ENCODE measurements around the gene TNFRSF4. TPM values are rescaled to one million over a fixed set of nuclear protein-coding genes. Genes with fewer than 3 reads are reported as not detected.

The TNFRSF4 gene
- total RNA-seq, 1 experiment from 2014 or later: 0.37 TPM

DNA sequence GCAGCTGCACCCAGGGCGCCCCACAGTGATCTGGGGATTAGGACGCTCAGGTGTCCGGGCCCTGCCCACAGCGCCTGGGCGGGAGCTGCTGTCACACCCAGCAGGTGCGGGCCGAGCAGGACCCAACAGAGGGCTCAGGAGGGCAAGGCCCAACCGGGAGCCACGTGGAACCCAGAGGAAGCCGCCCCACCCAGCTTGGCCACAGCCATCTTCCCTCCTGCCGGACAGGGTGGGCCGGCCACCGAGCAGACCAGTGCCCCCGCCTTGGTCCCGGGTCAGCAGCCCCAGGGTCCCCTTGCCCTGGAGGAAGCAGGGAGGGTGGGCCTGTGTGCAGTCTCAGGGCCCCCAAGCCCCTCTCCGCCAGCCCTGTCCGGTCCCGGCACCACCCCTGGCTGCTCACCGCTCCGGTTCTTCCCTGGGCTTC lies 46.5 kb downstream of the TNFRSF4 start:
- BruUV-seq (replicated peaks): no TSS peak
- Histone ChIP-seq H3K9me3 (ENCODE audit: control insufficient read depth in 1 of 2, insufficient read depth in 1 of 2, low read depth in 1 of 2, low read length in 2 of 2) (no peaks in the 10 kb centered on the region), H3K27ac (ENCODE audit: low read depth, low read length) (no peak overlapping the region), H3K36me3 (ENCODE audit: control insufficient read depth in 1 of 2, insufficient read depth in 2 of 2, low read length in 2 of 2) (peaks cover 0 to 2% of the 10 kb centered on the region in 2 experiments; a peak in 2 of 4 replicates), H3K4me3 (replicated peaks in 1 of 2; ENCODE audit: low read depth in 1 of 2, low read length in 2 of 2) (no peak overlapping the region), H3K79me2 (ENCODE audit: insufficient read depth, low read length) (peaks cover 56% of the 10 kb centered on the region), H3K9ac (ENCODE audit: low read length) (no peak overlapping the region), H3K4me1 (ENCODE audit: control insufficient read depth in 1 of 2, insufficient read depth in 2 of 2, low read length in 2 of 2) (peaks cover 11 to 32% of the 10 kb centered on the region in 2 experiments), H4K20me1 (ENCODE audit: insufficient read depth) (no peaks in the 10 kb centered on the region), H2AFZ (ENCODE audit: low read depth, low read length, poor library complexity, severe bottlenecking) (no peak overlapping the region), H3K4me2 (ENCODE audit: low read length) (no peak overlapping the region), H3K9me2 (ENCODE audit: insufficient read depth) (no peaks in the 10 kb centered on the region), H3K27me3 (ENCODE audit: insufficient read depth, low read length) (no peaks in the 10 kb centered on the region)
- ATAC-seq (no peak), DNase-seq (ENCODE audit: low read depth, low spot score) (no peak)
- intact Hi-C loops (cut with micrococcal nuclease): no loop called here
- CTCF ChIA-PET: no interaction called here
- RAD21 ChIA-PET (ENCODE audit: low non-redundant PET in 1 of 2, low total read pairs in 2 of 2, uncharacterized antibody in 2 of 2, unreplicated experiment in 2 of 2): no interaction called here
- TF ChIP-seq, protein P1, sequence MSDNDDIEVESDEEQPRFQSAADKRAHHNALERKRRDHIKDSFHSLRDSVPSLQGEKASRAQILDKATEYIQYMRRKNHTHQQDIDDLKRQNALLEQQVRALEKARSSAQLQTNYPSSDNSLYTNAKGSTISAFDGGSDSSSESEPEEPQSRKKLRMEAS (IDR thresholded peaks at IDR 0.05): no peak
- TF ChIP-seq CBX3 (IDR thresholded peaks at IDR 0.05; ENCODE audit: low read depth) (no peak), SRF (IDR thresholded peaks at IDR 0.05; ENCODE audit: low read depth) (no peak), EZH2phosphoT487 (IDR thresholded peaks at IDR 0.05; ENCODE audit: borderline replicate concordance) (no peak), SP1 (IDR thresholded peaks at IDR 0.05; ENCODE audit: low read depth) (no peak), POLR2AphosphoS5 (IDR thresholded peaks at IDR 0.05; ENCODE audit: low read depth, low read length) (no peak), TCF7L2 (IDR thresholded peaks at IDR 0.05; ENCODE audit: borderline replicate concordance, extremely low read depth, insufficient read depth, insufficient read length) (no peak), EZH2 (IDR thresholded peaks at IDR 0.05) (no peak), ZNF274 (IDR thresholded peaks at IDR 0.05; ENCODE audit: low read depth, low read length) (no peak)
- TF ChIP-seq, protein P2, sequence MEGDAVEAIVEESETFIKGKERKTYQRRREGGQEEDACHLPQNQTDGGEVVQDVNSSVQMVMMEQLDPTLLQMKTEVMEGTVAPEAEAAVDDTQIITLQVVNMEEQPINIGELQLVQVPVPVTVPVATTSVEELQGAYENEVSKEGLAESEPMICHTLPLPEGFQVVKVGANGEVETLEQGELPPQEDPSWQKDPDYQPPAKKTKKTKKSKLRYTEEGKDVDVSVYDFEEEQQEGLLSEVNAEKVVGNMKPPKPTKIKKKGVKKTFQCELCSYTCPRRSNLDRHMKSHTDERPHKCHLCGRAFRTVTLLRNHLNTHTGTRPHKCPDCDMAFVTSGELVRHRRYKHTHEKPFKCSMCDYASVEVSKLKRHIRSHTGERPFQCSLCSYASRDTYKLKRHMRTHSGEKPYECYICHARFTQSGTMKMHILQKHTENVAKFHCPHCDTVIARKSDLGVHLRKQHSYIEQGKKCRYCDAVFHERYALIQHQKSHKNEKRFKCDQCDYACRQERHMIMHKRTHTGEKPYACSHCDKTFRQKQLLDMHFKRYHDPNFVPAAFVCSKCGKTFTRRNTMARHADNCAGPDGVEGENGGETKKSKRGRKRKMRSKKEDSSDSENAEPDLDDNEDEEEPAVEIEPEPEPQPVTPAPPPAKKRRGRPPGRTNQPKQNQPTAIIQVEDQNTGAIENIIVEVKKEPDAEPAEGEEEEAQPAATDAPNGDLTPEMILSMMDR (IDR thresholded peaks at IDR 0.05 in 2 of 3, conservative IDR thresholded peaks at IDR 0.05 in 1 of 3; ENCODE audit: borderline replicate concordance in 1 of 3, insufficient read depth in 1 of 3, low read depth in 2 of 3, low read length in 2 of 3): no peak
- TF ChIP-seq, protein P3, sequence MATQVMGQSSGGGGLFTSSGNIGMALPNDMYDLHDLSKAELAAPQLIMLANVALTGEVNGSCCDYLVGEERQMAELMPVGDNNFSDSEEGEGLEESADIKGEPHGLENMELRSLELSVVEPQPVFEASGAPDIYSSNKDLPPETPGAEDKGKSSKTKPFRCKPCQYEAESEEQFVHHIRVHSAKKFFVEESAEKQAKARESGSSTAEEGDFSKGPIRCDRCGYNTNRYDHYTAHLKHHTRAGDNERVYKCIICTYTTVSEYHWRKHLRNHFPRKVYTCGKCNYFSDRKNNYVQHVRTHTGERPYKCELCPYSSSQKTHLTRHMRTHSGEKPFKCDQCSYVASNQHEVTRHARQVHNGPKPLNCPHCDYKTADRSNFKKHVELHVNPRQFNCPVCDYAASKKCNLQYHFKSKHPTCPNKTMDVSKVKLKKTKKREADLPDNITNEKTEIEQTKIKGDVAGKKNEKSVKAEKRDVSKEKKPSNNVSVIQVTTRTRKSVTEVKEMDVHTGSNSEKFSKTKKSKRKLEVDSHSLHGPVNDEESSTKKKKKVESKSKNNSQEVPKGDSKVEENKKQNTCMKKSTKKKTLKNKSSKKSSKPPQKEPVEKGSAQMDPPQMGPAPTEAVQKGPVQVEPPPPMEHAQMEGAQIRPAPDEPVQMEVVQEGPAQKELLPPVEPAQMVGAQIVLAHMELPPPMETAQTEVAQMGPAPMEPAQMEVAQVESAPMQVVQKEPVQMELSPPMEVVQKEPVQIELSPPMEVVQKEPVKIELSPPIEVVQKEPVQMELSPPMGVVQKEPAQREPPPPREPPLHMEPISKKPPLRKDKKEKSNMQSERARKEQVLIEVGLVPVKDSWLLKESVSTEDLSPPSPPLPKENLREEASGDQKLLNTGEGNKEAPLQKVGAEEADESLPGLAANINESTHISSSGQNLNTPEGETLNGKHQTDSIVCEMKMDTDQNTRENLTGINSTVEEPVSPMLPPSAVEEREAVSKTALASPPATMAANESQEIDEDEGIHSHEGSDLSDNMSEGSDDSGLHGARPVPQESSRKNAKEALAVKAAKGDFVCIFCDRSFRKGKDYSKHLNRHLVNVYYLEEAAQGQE (IDR thresholded peaks at IDR 0.05; ENCODE audit: low read depth): no peak
- POLR2A ChIA-PET: no interaction called here

Data from HCT116 (cell line).